ENCODE results near the gene CMTM5.

DNA sequence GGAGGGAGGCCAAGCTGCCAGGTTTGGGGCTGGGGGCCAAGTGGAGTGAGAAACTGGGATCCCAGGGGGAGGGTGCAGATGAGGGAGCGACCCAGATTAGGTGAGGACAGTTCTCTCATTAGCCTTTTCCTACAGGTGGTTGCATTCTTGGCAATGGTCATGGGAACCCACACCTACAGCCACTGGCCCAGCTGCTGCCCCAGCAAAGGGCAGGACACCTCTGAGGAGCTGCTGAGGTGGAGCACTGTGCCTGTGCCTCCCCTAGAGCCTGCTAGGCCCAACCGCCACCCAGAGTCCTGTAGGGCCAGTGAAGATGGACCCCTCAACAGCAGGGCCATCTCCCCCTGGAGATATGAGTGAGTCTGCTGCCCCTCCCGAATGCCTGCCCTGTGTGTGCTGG, 3.8 kb upstream of the CMTM5 start:
- TF ChIP-seq, protein P1, sequence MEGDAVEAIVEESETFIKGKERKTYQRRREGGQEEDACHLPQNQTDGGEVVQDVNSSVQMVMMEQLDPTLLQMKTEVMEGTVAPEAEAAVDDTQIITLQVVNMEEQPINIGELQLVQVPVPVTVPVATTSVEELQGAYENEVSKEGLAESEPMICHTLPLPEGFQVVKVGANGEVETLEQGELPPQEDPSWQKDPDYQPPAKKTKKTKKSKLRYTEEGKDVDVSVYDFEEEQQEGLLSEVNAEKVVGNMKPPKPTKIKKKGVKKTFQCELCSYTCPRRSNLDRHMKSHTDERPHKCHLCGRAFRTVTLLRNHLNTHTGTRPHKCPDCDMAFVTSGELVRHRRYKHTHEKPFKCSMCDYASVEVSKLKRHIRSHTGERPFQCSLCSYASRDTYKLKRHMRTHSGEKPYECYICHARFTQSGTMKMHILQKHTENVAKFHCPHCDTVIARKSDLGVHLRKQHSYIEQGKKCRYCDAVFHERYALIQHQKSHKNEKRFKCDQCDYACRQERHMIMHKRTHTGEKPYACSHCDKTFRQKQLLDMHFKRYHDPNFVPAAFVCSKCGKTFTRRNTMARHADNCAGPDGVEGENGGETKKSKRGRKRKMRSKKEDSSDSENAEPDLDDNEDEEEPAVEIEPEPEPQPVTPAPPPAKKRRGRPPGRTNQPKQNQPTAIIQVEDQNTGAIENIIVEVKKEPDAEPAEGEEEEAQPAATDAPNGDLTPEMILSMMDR (IDR thresholded peaks at IDR 0.05; ENCODE audit: low read depth, low read length) = no peak
- TF ChIP-seq EZH2phosphoT487 (IDR thresholded peaks at IDR 0.05; ENCODE audit: low read depth) = no peak

Measured in OCI-LY3 (cell line).